GM12891 (cell line): Measurements from ENCODE around the gene PPP1CA.
A peak's percentile ranks its signal among the peaks of the same experiment; 100 is the strongest.

Source experiments
- DNase-seq: peaks from one replicate; pipeline ENCODE4 v3.0.0; 2011; ENCODE audit warnings: low spot score; ENCODE audit not compliant: insufficient read length
- FAIRE-seq: peaks from 2 replicates; lab custom pipeline; 2011; peaks lifted over from hg19 to GRCh38; lab: Jason Lieb, UNC
- PAX5 ChIP-seq: IDR thresholded peaks from 2 replicates; pipeline ENCODE4 v1.6.1; 2011; ENCODE audit warnings: low read length, moderate library complexity, mild to moderate bottlenecking; ENCODE audit not compliant: insufficient read depth, severe bottlenecking
- POLR2A ChIP-seq: IDR thresholded peaks from 2 replicates; pipeline ENCODE4 v1.6.1; 2011; ENCODE audit warnings: low read depth, low read length, control low read depth
- POLR2AphosphoS5 ChIP-seq: IDR thresholded peaks from 2 replicates; pipeline ENCODE4 v1.6.1; 2011; ENCODE audit warnings: low read depth, low read length, control low read depth
- POU2F2 ChIP-seq: IDR thresholded peaks from 2 replicates; pipeline ENCODE4 v1.6.1; 2011; ENCODE audit warnings: low read depth, mild to moderate bottlenecking, control low read depth, low read length, moderate library complexity
- SPI1 ChIP-seq: IDR thresholded peaks from 2 replicates; pipeline ENCODE4 v1.6.1; 2011; ENCODE audit warnings: low read depth, low read length, control low read depth
- TAF1 ChIP-seq: IDR thresholded peaks from 2 replicates; pipeline ENCODE4 v1.6.1; 2011; ENCODE audit warnings: low read depth, low read length, control low read depth

PPP1CA gene

DNA sequence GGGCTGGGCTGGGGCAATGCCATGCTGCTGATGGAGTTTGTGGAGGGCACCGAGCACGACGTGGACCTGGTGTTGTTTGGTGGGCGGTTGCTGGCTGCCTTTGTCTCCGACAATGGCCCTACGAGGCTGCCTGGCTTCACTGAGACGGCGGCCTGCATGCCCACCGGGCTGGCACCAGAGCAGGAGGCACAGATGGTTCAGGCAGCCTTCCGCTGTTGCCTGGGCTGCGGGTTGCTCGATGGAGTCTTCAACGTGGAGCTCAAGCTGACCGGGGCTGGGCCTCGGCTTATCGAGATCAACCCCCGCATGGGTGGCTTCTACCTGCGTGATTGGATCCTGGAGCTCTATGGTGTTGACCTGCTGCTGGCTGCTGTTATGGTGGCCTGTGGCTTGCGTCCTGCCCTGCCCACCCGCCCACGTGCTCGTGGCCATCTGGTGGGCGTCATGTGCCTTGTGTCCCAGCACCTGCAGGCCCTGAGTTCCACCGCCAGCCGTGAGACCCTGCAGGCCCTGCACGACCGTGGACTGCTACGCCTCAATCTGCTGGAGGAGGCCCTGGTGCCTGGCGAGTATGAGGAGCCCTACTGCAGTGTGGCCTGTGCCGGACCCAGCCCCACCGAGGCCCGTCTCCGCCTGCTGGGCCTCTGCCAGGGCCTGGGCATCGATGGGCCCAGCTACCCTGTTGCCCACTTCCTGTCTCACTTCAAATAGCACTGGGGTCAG, 22.4 kb upstream of the PPP1CA start:
- FAIRE-seq = no peak
- no peak for DNase-seq
- TF ChIP-seq POLR2A (no peak), PAX5 (no peak), POU2F2 (no peak), SPI1 (no peak), TAF1 (no peak), POLR2AphosphoS5 (no peak)

DNA sequence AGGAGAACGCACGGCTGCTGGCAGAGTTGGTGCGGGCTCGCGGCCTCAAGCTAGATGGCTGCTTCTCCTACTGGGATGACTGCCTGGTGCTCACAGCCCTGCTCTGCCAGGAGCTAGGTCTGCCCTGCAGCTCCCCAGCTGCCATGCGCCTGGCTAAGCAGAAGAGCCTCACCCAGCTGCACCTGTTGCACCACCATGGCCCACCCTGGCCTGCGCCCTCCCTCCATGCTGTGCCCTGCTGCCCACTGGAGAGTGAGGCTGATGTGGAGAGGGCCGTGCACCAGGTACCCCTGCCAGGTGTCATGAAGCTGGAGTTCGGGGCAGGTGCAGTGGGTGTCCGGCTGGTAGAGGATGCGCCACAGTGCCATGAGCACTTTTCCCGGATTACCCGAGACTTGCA, 21.8 kb upstream of the PPP1CA start:
- DNase-seq (no peak), FAIRE-seq (no peak)
- TF ChIP-seq TAF1 (no peak), PAX5 (no peak), SPI1 (no peak), POLR2A (no peak), POLR2AphosphoS5 (no peak)

DNA sequence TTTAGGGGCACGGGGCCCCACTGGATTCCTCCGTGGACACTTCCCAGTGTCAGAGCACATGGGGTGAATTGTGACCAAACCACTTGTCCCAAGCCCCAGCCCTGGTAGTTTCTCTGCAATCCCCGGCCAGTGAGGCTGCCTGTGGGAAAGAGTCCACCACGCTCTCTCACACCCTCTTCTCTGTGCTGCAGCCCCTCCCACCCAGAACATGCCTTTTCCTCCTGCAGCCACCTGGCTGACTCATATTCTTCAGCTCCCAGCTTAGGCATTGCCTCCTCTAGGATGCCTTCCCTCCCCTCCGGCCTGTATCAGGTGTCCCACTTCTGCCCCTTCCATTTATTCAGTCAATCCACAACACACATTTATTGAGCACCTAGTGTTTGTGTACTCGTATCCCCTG, 21.2 kb upstream of the PPP1CA start:
- DNase-seq (no peak), FAIRE-seq (no peak)
- TF ChIP-seq POLR2A = no peak
- TF ChIP-seq POU2F2 = no peak
- TF ChIP-seq PAX5 = no peak
- no peak for TF ChIP-seq TAF1

DNA sequence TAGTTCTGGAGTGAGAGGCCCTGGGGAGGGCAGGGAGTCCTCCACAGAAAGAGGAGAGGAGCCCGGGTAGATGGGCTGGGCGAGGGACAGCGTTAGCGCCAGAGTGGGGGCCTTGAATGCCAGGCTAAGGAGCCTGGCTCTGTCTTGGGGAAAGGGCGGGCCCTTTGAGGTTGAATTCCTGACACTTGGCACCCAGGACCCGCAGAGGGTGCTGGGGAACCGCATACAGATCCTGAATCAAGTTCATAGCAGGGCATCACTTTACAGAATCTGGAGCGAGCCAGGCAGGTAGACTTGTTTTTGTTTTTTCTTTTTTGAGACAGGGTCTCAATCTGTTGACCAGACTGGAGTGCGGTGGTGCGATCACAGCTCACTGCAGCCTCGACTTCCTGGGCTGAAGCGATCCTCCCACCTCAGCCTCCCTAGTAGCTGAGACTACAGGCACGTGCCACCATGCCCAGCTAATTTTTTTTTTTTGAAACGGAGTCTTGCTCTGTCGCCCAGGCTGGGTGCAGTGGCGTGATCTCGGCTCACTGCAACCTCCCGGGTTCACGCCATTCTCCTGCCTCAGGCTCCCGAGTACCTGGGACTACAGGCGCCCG, 19.9 kb upstream of the PPP1CA start:
- no peak for TF ChIP-seq PAX5
- no peak for TF ChIP-seq POU2F2
- no peak for TF ChIP-seq POLR2AphosphoS5
- no peak for TF ChIP-seq TAF1
- TF ChIP-seq POLR2A = no peak
- no peak for TF ChIP-seq SPI1
- DNase-seq = no peak
- no peak for FAIRE-seq

DNA sequence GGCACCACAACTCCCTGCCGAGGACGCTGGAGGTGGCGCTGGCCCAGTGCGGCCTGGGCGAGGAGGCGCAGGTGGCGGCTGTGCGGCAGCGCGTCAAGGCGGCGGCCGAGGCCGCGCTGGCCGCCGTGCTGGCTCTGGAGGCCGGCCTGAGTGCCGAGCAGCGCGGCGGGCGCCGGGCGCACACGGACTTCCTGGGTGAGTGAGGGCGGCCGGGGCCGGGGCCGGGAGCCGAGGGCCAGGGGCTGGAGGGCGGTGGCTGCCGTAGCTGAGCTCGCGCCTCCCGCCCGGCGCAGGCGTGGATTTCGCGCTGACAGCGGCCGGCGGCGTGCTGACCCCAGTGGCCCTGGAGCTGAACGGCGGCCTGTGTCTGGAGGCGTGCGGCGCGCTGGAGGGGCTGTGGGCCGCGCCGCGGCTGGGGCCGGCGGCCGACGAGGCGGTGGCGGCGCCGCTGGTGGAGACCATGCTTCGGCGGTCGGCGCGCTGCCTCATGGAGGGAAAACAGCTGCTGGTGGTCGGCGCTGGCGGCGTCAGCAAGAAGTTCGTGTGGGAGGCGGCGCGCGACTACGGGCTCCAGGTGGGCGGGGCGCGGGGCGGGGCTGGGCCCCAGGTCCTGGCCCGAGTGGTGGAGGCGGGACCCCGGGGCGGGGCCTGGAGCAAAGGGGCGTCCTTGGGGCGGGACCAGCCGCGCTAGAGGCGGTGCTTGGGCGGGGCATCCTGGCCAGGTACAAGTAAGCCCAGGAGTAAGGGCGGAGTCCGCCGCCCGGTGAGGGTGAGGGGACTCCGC, 19.2 kb upstream of the PPP1CA start:
- TF ChIP-seq POLR2A = no peak
- TF ChIP-seq SPI1 = no peak
- TF ChIP-seq PAX5 = peak; percentile 16
- peak; percentile 98 for FAIRE-seq
- peak; percentile 99 for DNase-seq

DNA sequence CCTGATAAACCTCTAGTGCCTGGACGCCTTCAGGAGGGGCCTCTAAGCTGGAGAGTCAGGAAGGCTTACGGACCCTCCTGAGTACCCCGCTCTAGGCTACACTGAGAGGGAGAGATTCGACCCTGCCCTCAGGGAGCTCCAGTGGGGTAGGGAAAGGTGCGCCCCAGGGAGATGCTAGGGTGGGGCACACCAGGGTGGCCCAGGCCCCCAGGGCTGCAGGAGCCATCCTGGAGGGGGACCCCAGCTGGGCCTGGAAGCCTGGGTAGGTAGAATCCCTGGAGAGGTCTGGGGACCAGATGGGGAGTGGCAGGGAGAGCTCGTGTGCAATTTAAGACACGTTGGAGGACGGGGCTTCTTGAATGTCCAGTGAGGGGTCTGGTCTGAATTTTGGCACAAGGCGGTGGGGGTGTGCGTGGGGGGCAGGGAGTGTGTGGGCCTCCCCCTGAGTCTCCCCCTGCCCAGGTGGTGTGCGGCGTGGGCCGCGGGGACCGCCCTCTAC, 18.5 kb upstream of the PPP1CA start:
- no peak for DNase-seq
- no peak for FAIRE-seq
- TF ChIP-seq POLR2AphosphoS5 (no peak), PAX5 (no peak), SPI1 (no peak), POU2F2 (no peak), POLR2A (no peak), TAF1 (no peak)

DNA sequence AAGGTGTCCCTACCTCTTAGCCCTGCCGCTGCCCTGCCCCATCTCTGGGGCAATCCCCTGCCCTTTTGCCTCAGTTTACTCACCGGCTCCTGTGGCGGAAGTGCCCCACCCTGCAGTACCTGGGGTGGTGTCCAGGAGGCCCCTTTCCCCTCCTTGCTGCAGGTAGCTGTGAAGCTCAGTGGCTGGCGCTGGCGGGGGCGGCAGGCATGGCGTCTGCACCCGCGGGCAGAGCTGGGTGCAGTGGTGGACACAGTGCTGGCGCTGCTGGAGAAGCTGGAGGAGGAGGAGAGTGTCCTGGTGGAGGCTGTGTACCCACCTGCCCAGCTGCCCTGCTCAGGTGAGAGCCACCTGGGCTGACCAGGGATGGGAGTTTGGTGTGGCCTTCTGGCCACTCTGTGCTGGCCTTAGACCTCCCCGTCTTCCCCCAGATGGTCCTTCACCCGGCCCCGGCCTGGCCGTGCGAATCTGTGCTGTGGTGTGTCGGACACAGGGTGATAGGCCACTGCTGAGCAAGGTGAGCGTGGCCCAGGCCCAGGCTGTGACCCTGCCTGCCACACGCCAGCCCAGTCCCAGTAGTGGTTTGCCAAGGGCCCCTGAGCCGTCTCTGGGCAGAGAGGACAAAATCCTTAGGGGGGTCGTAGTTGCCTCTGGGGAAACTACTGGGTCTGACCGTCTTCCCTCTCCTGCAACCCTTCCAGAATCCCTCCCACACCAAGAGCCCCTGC, 17.8 kb upstream of the PPP1CA start:
- DNase-seq = no peak
- no peak for FAIRE-seq
- no peak for TF ChIP-seq POLR2A
- TF ChIP-seq PAX5 = no peak
- TF ChIP-seq POU2F2 = no peak
- TF ChIP-seq TAF1 = no peak
- TF ChIP-seq POLR2AphosphoS5 = no peak

DNA sequence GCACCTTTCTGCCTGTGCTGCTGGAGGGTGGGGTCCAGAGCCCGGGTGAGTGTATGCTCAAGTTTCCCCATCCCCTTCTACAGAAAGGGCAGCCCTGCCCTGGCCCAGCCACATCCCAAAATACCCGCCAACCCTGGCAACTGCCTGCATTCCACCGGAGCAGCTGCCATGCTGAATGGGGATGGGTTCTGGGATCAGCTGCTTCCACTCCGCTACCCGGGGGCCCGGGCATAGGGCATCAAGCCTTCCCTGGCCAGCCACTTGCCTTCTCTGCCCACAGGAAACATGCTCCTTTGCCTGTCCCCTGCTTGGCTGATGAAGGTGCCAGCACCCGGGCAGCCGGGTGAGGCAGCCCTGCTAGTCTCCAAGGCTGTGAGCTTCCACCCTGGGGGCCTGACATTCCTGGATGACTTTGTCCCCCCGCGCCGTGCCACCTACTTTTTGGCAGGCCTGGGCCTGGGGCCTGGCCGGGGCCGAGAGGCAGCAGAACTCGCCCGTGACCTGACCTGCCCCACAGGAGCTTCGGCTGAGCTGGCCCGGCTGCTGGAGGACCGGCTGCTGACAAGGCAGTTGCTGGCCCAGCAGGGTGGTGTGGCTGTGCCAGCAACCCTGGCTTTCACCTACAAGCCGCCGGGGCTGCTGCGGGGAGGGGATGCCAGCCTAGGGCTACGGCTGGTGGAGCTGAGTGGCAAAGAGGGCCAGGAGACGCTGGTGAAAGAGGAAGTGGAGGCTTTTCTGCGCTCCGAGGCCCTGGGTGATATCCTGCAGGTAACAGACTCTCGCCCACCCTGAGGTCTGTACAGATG, 17.0 kb upstream of the PPP1CA start:
- DNase-seq (no peak), FAIRE-seq (peak; percentile 60)
- TF ChIP-seq SPI1 (peak; percentile 83), PAX5 (no peak), POLR2AphosphoS5 (no peak)
